Right lung (tissue), 5 donors: ENCODE results near the gene KRTAP10-2. TPM values are rescaled to one million over a fixed set of nuclear protein-coding genes. Genes with fewer than 3 reads are reported as not detected.
"Not testable (repeated sequence)": the region's sequence is repeated elsewhere in the genome, so short reads cannot be mapped to it uniquely, and the experiment has no call there.

Experiments used
- DNase-seq, 2 donors: peaks; one replicate each; pipeline ENCODE4 v3.0.0-alpha.2; 2013
- polyA plus RNA-seq, 5 donors: library from polyadenylated mRNA; unstranded; fragments of 120-200 nt; gene quantifications; one replicate each; pipeline versions ENCODE4 v1.2.1 to v1.2.3, GENCODE V29; 2013; ENCODE audit warnings: inconsistent platforms in 1 of 5, low replicate concordance in 1 of 5; ENCODE audit not compliant: insufficient read length in 5 of 5, insufficient read depth in 1 of 5

The KRTAP10-2 gene
- polyA plus RNA-seq, 5 donors, result not detected

DNA sequence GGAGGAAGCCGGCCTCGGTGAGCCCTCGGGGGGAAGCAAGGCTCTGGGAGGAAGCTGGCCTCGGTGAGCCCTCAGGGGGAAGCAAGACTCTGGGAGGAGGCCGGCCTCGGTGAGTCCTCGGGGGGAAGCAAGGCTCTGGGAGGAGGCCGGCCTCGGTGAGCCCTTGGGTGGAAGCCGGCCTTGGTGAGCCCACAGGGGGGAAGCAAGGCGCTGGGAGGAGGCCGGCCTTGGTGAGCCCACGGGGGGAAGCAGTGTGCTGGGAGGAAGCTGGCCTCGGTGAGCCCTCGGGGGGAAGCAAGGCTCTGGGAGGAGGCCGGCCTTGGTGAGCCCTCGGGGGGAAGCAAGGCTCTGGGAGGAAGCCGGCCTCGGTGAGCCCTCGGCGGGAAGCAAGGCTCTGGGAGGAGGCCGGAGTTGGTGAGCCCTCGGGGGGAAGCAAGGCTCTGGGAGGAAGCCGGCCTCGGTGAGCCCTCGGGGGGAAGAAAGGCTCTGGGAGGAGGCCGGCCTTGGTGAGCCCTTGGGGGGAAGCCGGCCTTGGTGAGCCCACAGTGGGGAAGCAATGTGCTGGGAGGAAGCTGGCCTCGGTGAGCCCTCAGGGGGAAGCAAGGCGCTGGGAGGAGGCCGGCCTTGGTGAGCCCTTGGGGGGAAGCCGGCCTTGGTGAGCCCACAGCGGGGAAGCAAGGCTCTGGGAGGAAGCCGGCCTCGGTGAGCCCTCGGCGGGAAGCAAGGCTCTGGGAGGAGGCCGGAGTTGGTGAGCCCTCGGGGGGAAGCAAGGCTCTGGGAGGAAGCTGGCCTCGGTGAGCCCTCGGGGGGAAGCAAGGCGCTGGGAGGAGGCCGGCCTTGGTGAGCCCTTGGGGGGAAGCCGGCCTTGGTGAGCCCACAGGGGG lies 48.1 kb downstream of the KRTAP10-2 start:
- DNase-seq, result not testable (repeated sequence)

DNA sequence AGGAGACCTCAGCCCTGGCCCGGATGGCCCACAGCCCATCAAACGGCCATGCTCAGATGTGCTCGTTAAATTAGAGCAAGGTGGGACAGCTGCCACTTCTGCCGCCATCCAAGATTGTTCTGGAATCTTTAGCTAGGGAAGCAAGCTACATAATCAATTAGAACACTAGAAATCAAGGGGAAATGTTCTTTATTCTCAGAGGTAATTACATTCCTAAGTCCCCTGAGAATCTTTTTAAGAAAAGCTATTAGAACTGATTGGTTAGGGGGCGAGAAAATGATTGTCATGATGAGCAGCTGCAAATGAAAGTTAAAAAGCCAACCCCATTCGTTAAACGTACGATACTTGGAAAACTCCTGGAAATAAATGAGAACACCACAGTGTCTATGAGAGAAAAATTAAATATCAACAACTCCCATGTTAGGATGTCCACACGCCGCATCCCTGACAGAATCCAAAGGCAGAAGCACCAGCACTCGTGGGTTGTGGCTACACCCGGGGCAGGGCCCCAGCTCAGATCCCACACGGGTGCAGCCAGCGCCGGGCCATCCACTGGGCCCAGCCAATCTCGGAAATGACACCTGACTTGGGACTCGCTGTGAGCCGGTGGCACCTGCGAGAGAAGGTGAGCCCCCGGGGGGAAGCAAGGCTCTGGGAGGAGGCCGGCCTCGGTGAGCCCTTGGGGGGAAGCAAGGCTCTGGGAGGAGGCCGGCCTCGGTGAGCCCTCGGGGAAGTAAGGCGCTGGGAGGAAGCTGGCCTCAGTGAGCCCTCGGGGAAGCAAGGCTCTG lies 48.9 kb downstream of the KRTAP10-2 start:
- DNase-seq, result no peak

Other genes starting within 250 kb of the KRTAP10-2 start
- gene CFAP410, start 212.1 kb downstream of the KRTAP10-2 start, polyA plus RNA-seq, result 10 to 100 TPM; 14.3 to 39.9 (median 19.8) TPM
- 1 to 10 TPM in 4 of 5 donors, under 1 TPM in 1; 0.93 to 2.4 (median 1.6) TPM for gene TRPM2, start 197.9 kb downstream of the KRTAP10-2 start, polyA plus RNA-seq
- gene LRRC3, start 96.0 kb downstream of the KRTAP10-2 start, polyA plus RNA-seq, result 1 to 10 TPM; 4.2 to 6.6 (median 5.9) TPM
- gene KRTAP10-1, start 11.3 kb downstream of the KRTAP10-2 start, polyA plus RNA-seq, result not detected
- gene KRTAP10-3, start 7.3 kb upstream of the KRTAP10-2 start, polyA plus RNA-seq, result not detected
- not detected for gene KRTAP10-4, start 22.2 kb upstream of the KRTAP10-2 start, polyA plus RNA-seq
- gene KRTAP10-5, start 29.1 kb upstream of the KRTAP10-2 start, polyA plus RNA-seq, result not detected
- not detected for gene KRTAP10-6, start 41.0 kb upstream of the KRTAP10-2 start, polyA plus RNA-seq
- not detected for gene KRTAP10-7, start 49.1 kb upstream of the KRTAP10-2 start, polyA plus RNA-seq
- gene KRTAP10-8, start 60.6 kb upstream of the KRTAP10-2 start, polyA plus RNA-seq, result not detected
- not detected for gene KRTAP10-9, start 75.6 kb upstream of the KRTAP10-2 start, polyA plus RNA-seq
- not detected for gene KRTAP10-10, start 85.9 kb upstream of the KRTAP10-2 start, polyA plus RNA-seq
- gene KRTAP10-11, start 94.9 kb upstream of the KRTAP10-2 start, polyA plus RNA-seq, result not detected
- gene KRTAP12-4, start 103.2 kb upstream of the KRTAP10-2 start, polyA plus RNA-seq, result not detected
- gene KRTAP12-3, start 106.4 kb upstream of the KRTAP10-2 start, polyA plus RNA-seq, result not detected
- not detected for gene KRTAP12-2, start 115.4 kb upstream of the KRTAP10-2 start, polyA plus RNA-seq
- not detected for gene KRTAP12-1, start 130.7 kb upstream of the KRTAP10-2 start, polyA plus RNA-seq
- not detected for gene KRTAP10-12, start 145.7 kb upstream of the KRTAP10-2 start, polyA plus RNA-seq
- 1 to 10 TPM; 2.0 to 4.4 (median 3.0) TPM for gene TSPEAR, start 160.1 kb upstream of the KRTAP10-2 start, polyA plus RNA-seq